ENCODE results near the gene EIF4E2. TPM values are rescaled to one million over a fixed set of nuclear protein-coding genes. Genes with fewer than 3 reads are reported as not detected.
A peak's percentile ranks its signal among the peaks of the same experiment; 100 is the strongest.

The EIF4E2 gene
- total and polyA plus RNA-seq, 2 of the 13 experiments (the other 11 are each of a cell fraction or from before 2014, with no cell fraction given): 25.0 to 101 TPM

GRCh38 chr2:232578626-232579025 lies 28.1 kb downstream of the EIF4E2 start:
- peaks cover 37% of the 10 kb centered on the region for H3K4me1 ChIP-seq (ENCODE audit: insufficient read depth, low read length)
- CTCF ChIA-PET (ENCODE audit: low intra/inter-chr PET ratio, low total read pairs): no interaction called here
- no TSS peak for BruUV-seq (replicated peaks)

More at GRCh38 chr2:232578626-232579025, 28.1 kb downstream of the EIF4E2 start:
- no peaks in the 10 kb centered on the region for H4K20me1 ChIP-seq (ENCODE audit: insufficient read depth, low read length)
- POLR2A ChIA-PET: interaction anchor here (0.6 kb wide), 1 partner anchor 7 kb away, joined by 3 read pairs; no protein-coding TSS in a partner anchor
- H3K4me3 ChIP-seq (replicated peaks in 1 of 3; ENCODE audit: insufficient read depth in 1 of 3, low read depth in 2 of 3, low read length in 3 of 3): no peak overlapping the region
- intact Hi-C loops (cut with micrococcal nuclease; ENCODE audit: unreplicated experiment): no loop called here
- ATAC-seq (no peak), DNase-seq (ENCODE audit: low spot score) (no peak), FAIRE-seq (no peak)
- no peaks in the 10 kb centered on the region for H3K9me3 ChIP-seq (ENCODE audit: low read length)
- no peak overlapping the region for H3K9ac ChIP-seq (ENCODE audit: insufficient read depth, low read depth, low read length)
- no peaks in the 10 kb centered on the region for H3K27me3 ChIP-seq (ENCODE audit: control insufficient read depth in 1 of 2, insufficient read depth in 2 of 2, low read length in 2 of 2)
- H3K79me2 ChIP-seq (ENCODE audit: insufficient read depth, low read length): no peaks in the 10 kb centered on the region
- no peak overlapping the region for H2AFZ ChIP-seq (ENCODE audit: low read length)
- in situ Hi-C loops (cut with HindIII; ENCODE audit: extremely low pct_ligation_motif_present, low pct_unique_long_range_greater_than_20kb): no loop called here
- no peak overlapping the region for H3K4me2 ChIP-seq (ENCODE audit: low read depth, low read length)
- WGBS (ENCODE audit: low lambda C conversion rate): 97% methylated on average over 2 of the region's 2 CpGs
- TF ChIP-seq MAFK (conservative IDR thresholded peaks at IDR 0.05 in 1 of 2, IDR thresholded peaks at IDR 0.05 in 1 of 2; ENCODE audit: low read length in 2 of 2) (peak; percentile 95 to 96), ZNF773 (CRISPR knock-in tag; IDR thresholded peaks at IDR 0.05; ENCODE audit: borderline replicate concordance) (no peak), TGIF2 (CRISPR knock-in tag; IDR thresholded peaks at IDR 0.05) (no peak), ZNF629 (CRISPR knock-in tag; conservative IDR thresholded peaks at IDR 0.05) (no peak), ZNF761 (CRISPR knock-in tag; conservative IDR thresholded peaks at IDR 0.05) (no peak), ESRRA (CRISPR knock-in tag; IDR thresholded peaks at IDR 0.05; ENCODE audit: low read depth) (no peak), KLF16 (CRISPR knock-in tag; IDR thresholded peaks at IDR 0.05) (no peak), MYNN (CRISPR knock-in tag; IDR thresholded peaks at IDR 0.05; ENCODE audit: low read depth) (no peak), BCL3 (CRISPR knock-in tag; IDR thresholded peaks at IDR 0.05) (no peak), ZNF749 (CRISPR knock-in tag; IDR thresholded peaks at IDR 0.05; ENCODE audit: borderline replicate concordance) (no peak), MAFF (IDR thresholded peaks at IDR 0.05; ENCODE audit: low read depth, low read length) (peak; percentile 91), ZSCAN20 (CRISPR knock-in tag; IDR thresholded peaks at IDR 0.05; ENCODE audit: borderline replicate concordance) (no peak), ZNF780A (CRISPR knock-in tag; IDR thresholded peaks at IDR 0.05) (no peak), GMEB2 (CRISPR knock-in tag; IDR thresholded peaks at IDR 0.05; ENCODE audit: low read depth) (no peak), ZMYM2 (CRISPR knock-in tag; IDR thresholded peaks at IDR 0.05) (no peak)
- peaks cover 8 to 26% of the 10 kb centered on the region in 2 experiments for H3K36me3 ChIP-seq (replicated peaks in 1 of 2; ENCODE audit: control insufficient read depth in 1 of 2, insufficient read depth in 2 of 2, low read length in 2 of 2)
- no peak overlapping the region for H3K27ac ChIP-seq (ENCODE audit: extremely low read length, insufficient read depth, low read length)

Measured in HepG2 (cell line).